Prostate gland (tissue), 2 donors: ENCODE measurements around the gene ITGB8. TPM values are rescaled to one million over a fixed set of nuclear protein-coding genes. Genes with fewer than 3 reads are reported as not detected.

ENCODE experiments used
- DNase-seq: peaks from one replicate; pipeline ENCODE4 v3.0.0-alpha.2; 2019; ENCODE audit warnings: low spot score
- H3K27ac ChIP-seq, 2 donors: fragments of 200-600 bp; sonication (generic); 2 replicates each; pipeline ENCODE4 v1.5.1; 2017 to 2019
- H3K27me3 ChIP-seq: fragments of 200-600 bp; sonication (generic); replicated peaks from 2 replicates; pipeline ENCODE4 v1.5.1; 2019; ENCODE audit not compliant: insufficient read depth
- H3K36me3 ChIP-seq, 2 donors: fragments of 200-600 bp; sonication (generic); 1 replicate in 1 of 2; 2 replicates in 1 of 2; pipeline versions ENCODE4 v1.5.1 to v1.8.1; 2017 to 2019
- H3K4me1 ChIP-seq: fragments of 200-600 bp; sonication (generic); replicated peaks from 2 replicates; pipeline ENCODE4 v1.5.1; 2019
- H3K4me3 ChIP-seq, 2 donors: fragments of 200-600 bp; sonication (generic); 2 replicates each; pipeline ENCODE4 v1.5.1; 2017 to 2019
- H3K9me3 ChIP-seq: fragments of 200-600 bp; sonication (generic); 2 replicates; pipeline ENCODE4 v1.5.1; 2017
- CTCF ChIP-seq, 4 experiments: fragments of 200-600 bp in 2 of 4; fragments of 450-650 bp in 2 of 4; sonication (generic) in 2 of 4; IDR thresholded peaks; 1 replicate in 3 of 4; 2 replicates in 1 of 4; pipeline ENCODE4 v1.5.1; 2016 to 2019; ENCODE audit warnings: antibody characterized with exemption in 4 of 4, mild to moderate bottlenecking in 2 of 4, moderate library complexity in 2 of 4
- POLR2A ChIP-seq: fragments of 450-650 bp; IDR thresholded peaks from one replicate; pipeline ENCODE4 v1.6.1; 2016; ENCODE audit warnings: antibody characterized with exemption, mild to moderate bottlenecking
- POLR2AphosphoS5 ChIP-seq: sonication (generic); formaldehyde crosslinking; IDR thresholded peaks from one replicate; pipeline ENCODE4 v1.6.1; 2017; ENCODE audit warnings: antibody characterized with exemption
- WGBS: methylation state at CpG from one replicate; pipeline ENCODE4 v1.1.5; 2018; 5-methylcytosine and 5-hydroxymethylcytosine counted together
- intact Hi-C: fragments of 100-400 bp; cut with DNase I; formaldehyde crosslinking; loops from one replicate; pipeline ENCODE4 v1.14.2; 2022
- total RNA-seq, 2 donors: library from RNA; depleted of rRNA; stranded (reverse); fragments of >200 nt; gene quantifications; one replicate each; pipeline ENCODE4 v1.1.0, GENCODE V29; 2016

The ITGB8 gene
- total RNA-seq, 2 donors from 2014 or later = 50.3 to 99.5 TPM

DNA sequence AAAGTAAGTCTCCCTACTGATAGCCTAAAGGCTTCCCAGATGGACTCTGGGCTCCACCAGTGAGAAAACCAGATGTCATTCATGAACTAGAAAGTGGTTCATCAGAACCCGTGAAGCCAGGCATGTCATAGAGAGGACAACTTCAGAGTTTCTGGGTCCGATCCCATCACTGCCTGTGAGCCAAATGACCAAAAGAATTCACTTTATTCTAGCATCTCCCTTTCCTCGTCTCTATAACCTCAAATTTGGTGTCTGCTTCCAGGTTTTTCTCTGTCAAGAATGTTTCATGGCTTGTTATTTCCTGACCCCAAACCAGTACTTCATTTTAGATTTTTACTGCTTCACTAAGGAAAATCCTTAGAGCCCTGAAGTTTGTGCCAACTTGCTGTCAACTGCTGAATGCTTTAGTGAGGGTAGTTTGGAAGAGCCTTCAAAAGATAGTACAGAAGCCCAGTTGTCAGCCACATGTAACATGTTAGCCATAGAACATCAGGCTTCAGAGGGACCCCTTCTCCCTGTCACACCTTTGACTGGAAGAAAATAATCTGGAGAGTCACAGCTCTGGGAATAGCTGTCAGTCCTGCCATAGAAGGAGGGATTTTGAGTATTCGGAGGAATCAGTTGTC lies 34.0 kb downstream of the ITGB8 start:
- Histone ChIP-seq H3K27ac (no peak overlapping the region), H3K4me3 (no peak overlapping the region), H3K36me3 (no peaks in the 10 kb centered on the region), H3K27me3 (no peaks in the 10 kb centered on the region), H3K4me1 (no peaks in the 10 kb centered on the region), H3K9me3 (no peaks in the 10 kb centered on the region)
- DNase-seq = no peak
- 57% methylated on average over 4 of the region's 4 CpGs for WGBS
- no peak for TF ChIP-seq POLR2A
- TF ChIP-seq CTCF (IDR thresholded peaks at IDR 0.05) = no peak
- TF ChIP-seq POLR2AphosphoS5 = no peak
- intact Hi-C loops = no loop called here

- no peaks in the 10 kb centered on the region for H3K4me1 ChIP-seq
- no peak for DNase-seq
- no peaks in the 10 kb centered on the region for H3K9me3 ChIP-seq
- no peak overlapping the region for H3K4me3 ChIP-seq
- H3K36me3 ChIP-seq = no peaks in the 10 kb centered on the region
- H3K27ac ChIP-seq = no peak overlapping the region
- 80% methylated on average over 4 of the region's 4 CpGs for WGBS
- intact Hi-C loops = no loop called here
- TF ChIP-seq POLR2AphosphoS5 (no peak), CTCF (IDR thresholded peaks at IDR 0.05) (no peak), POLR2A (no peak)
- H3K27me3 ChIP-seq = no peaks in the 10 kb centered on the region
Observed at GRCh38 chr7:20365486-20365885, 34.8 kb downstream of the ITGB8 start.

- no peak for TF ChIP-seq POLR2A
- TF ChIP-seq POLR2AphosphoS5 = no peak
Observed at GRCh38 chr7:20374399-20374798, 43.7 kb downstream of the ITGB8 start.

GRCh38 chr7:20376796-20377195 lies 46.1 kb downstream of the ITGB8 start:
- intact Hi-C loops = no loop called here
- no peaks in the 10 kb centered on the region for H3K9me3 ChIP-seq
- DNase-seq = no peak
- TF ChIP-seq CTCF (IDR thresholded peaks at IDR 0.05) (no peak), POLR2AphosphoS5 (no peak), POLR2A (no peak)
- no peaks in the 10 kb centered on the region for H3K4me1 ChIP-seq
- no peak overlapping the region for H3K4me3 ChIP-seq
- H3K27ac ChIP-seq = no peak overlapping the region
- 92% methylated on average over 6 of the region's 6 CpGs for WGBS
- no peaks in the 10 kb centered on the region for H3K36me3 ChIP-seq
- no peaks in the 10 kb centered on the region for H3K27me3 ChIP-seq

More at GRCh38 chr7:20374399-20374798, 43.7 kb downstream of the ITGB8 start:
- Histone ChIP-seq H3K27ac (no peak overlapping the region), H3K9me3 (no peaks in the 10 kb centered on the region), H3K4me3 (no peak overlapping the region), H3K27me3 (no peaks in the 10 kb centered on the region), H3K4me1 (no peaks in the 10 kb centered on the region), H3K36me3 (no peaks in the 10 kb centered on the region)
- no peak for DNase-seq
- intact Hi-C loops = no loop called here
- WGBS = 88% methylated on average over 1 of the region's 1 CpG

DNA sequence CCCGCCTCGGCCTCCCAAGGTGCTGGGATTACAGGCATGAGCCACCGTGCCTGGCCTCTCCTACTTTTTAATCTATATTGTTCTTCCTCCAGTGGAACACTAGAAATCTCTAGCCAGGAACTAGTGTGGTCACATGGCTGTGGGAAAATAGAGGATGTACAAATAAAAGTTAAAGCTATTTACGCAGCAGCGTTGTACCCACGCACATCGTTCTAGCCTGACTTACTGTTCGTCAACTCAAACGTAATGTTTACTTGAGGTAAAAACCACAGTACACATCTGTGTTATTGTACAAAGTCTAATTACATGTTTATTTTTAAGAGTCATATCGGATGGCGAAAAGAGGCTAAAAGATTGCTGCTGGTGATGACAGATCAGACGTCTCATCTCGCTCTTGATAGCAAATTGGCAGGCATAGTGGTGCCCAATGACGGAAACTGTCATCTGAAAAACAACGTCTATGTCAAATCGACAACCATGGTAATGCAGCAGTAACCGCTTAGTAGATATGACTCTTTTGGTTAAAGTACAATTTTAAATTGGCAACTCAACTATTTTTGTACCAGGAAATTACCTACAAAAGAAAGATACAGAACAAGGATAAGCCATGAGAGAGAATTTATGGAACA lies 50.8 kb downstream of the ITGB8 start:
- Histone ChIP-seq H3K4me3 (no peak overlapping the region), H3K36me3 (no peaks in the 10 kb centered on the region), H3K9me3 (no peaks in the 10 kb centered on the region), H3K27ac (no peak overlapping the region), H3K27me3 (no peaks in the 10 kb centered on the region), H3K4me1 (no peaks in the 10 kb centered on the region)
- DNase-seq = no peak
- TF ChIP-seq POLR2AphosphoS5 (no peak), CTCF (IDR thresholded peaks at IDR 0.05) (no peak), POLR2A (no peak)
- WGBS = 95% methylated on average over 17 of the region's 17 CpGs
- intact Hi-C loops = no loop called here
